PC-3 (cell line): Measurements from ENCODE around the gene IL17RD. TPM values are rescaled to one million over a fixed set of nuclear protein-coding genes. Genes with fewer than 3 reads are reported as not detected.

Experiments used
- ATAC-seq: fragments of 200-7000 bp; cut with Tn5 transposase; 2 replicates; pipeline ENCODE4 v1.9.1; 2020; ENCODE audit warnings: mild to moderate bottlenecking, moderate library complexity
- BruUV-seq: library from RNA; stranded (reverse); fragments of 400-500 nt; replicated peaks from 2 replicates; lab custom pipeline; 2021; lab: Mats Ljungman, UMichigan
- CTCF ChIA-PET: fragments of 300-600 bp; sonication (Branson Sonifier 250); formaldehyde crosslinking; loops from one replicate; lab custom pipeline; 2022; ENCODE audit warnings: antibody characterized with exemption; lab: Charles Lee
- POLR2A ChIA-PET: fragments of 300-600 bp; sonication (Branson Sonifier 250); formaldehyde crosslinking; loops from one replicate; lab custom pipeline; 2022; ENCODE audit warnings: antibody characterized with exemption; ENCODE audit not compliant: unreplicated experiment; lab: Charles Lee
- DNase-seq: peaks from one replicate; pipeline ENCODE4 v3.0.0-alpha.2; 2015
- H2AFZ ChIP-seq: fragments of 300-600 bp; sonication (generic); 2 replicates; pipeline ENCODE4 v1.6.0; 2016; ENCODE audit warnings: antibody characterized with exemption, low read length
- H3F3A ChIP-seq: fragments of 300-600 bp; sonication (generic); one replicate; pipeline ENCODE4 v1.6.0; 2017; ENCODE audit warnings: antibody characterized with exemption, low read length, control low read depth, mild to moderate bottlenecking; ENCODE audit not compliant: unreplicated experiment
- H3K27ac ChIP-seq: fragments of 300-600 bp; sonication (generic); 2 replicates; pipeline ENCODE4 v1.5.1; 2016; ENCODE audit warnings: mild to moderate bottlenecking, low read length
- H3K27me3 ChIP-seq: fragments of 300-600 bp; sonication (generic); 2 replicates; pipeline ENCODE4 v1.6.1; 2016; ENCODE audit warnings: low read length, mixed read lengths
- H3K36me3 ChIP-seq: fragments of 300-600 bp; sonication (generic); 2 replicates; pipeline ENCODE4 v1.6.1; 2016; ENCODE audit warnings: low read depth, mixed run types, low read length, mixed read lengths
- H3K4me1 ChIP-seq: fragments of 300-600 bp; sonication (generic); 2 replicates; pipeline ENCODE4 v1.5.1; 2016; ENCODE audit warnings: low read length; ENCODE audit not compliant: insufficient read depth
- H3K4me2 ChIP-seq: fragments of 300-600 bp; sonication (generic); 2 replicates; pipeline ENCODE4 v1.6.0; 2016; ENCODE audit warnings: low read length
- H3K4me3 ChIP-seq: fragments of 300-600 bp; sonication (generic); 2 replicates; pipeline ENCODE4 v1.5.1; 2016; ENCODE audit warnings: mild to moderate bottlenecking, low read length, mixed read lengths
- H3K79me2 ChIP-seq: fragments of 300-600 bp; sonication (generic); 2 replicates; pipeline ENCODE4 v1.6.1; 2017; ENCODE audit warnings: low read length, mixed read lengths
- H3K9ac ChIP-seq: fragments of 300-600 bp; sonication (generic); 2 replicates; pipeline ENCODE4 v1.6.0; 2016; ENCODE audit warnings: mild to moderate bottlenecking, low read length
- H3K9me2 ChIP-seq: fragments of 300-600 bp; sonication (generic); replicated peaks from 2 replicates; pipeline ENCODE4 v1.6.1; 2016; ENCODE audit warnings: mixed run types, low read length, mixed read lengths
- H3K9me3 ChIP-seq: fragments of 300-600 bp; sonication (generic); 2 replicates; pipeline ENCODE4 v1.6.1; 2016; ENCODE audit warnings: low read length, mixed read lengths
- H4K20me1 ChIP-seq: fragments of 300-600 bp; sonication (generic); 2 replicates; pipeline ENCODE4 v1.6.1; 2016; ENCODE audit warnings: low read length, mixed read lengths
- EZH2 ChIP-seq: fragments of 300-600 bp; sonication (generic); IDR thresholded peaks from one replicate; pipeline ENCODE4 v1.6.1; 2017; ENCODE audit warnings: antibody characterized with exemption, mild to moderate bottlenecking, low read length; ENCODE audit not compliant: unreplicated experiment
- EZH2phosphoT487 ChIP-seq: fragments of 300-600 bp; sonication (generic); IDR thresholded peaks from 2 replicates; pipeline ENCODE4 v1.6.1; 2018; ENCODE audit warnings: mild to moderate bottlenecking, antibody characterized with exemption, low read length, borderline replicate concordance
- intact Hi-C: fragments of 100-400 bp; cut with micrococcal nuclease; formaldehyde crosslinking; loops from 2 replicates; pipeline ENCODE4 v1.9.0; 2023
- total RNA-seq: library from RNA; depleted of rRNA; stranded (reverse); fragments of >200 nt; gene quantifications from 2 replicates; pipeline ENCODE4 v1.2.3, GENCODE V29; 2014
- TF ChIP-seq, protein P1 (sequence below): fragments of 300-600 bp; sonication (generic); conservative IDR thresholded peaks from 2 replicates; pipeline ENCODE4 v1.5.1; 2017; ENCODE audit warnings: antibody characterized with exemption, low read depth, mild to moderate bottlenecking, low read length

IL17RD gene
- total RNA-seq, 1 experiment from 2014 or later: 3.7 TPM

GRCh38 chr3:57064572-57064971, 100.6 kb downstream of the IL17RD start:
- ATAC-seq (no peak), DNase-seq (no peak)
- Histone ChIP-seq H3K27ac (no peak overlapping the region), H2AFZ (no peak overlapping the region), H3F3A (peaks cover 4% of the 10 kb centered on the region), H3K4me1 (peaks cover 50% of the 10 kb centered on the region), H3K9ac (no peak overlapping the region), H3K27me3 (no peaks in the 10 kb centered on the region), H3K9me2 (no peaks in the 10 kb centered on the region), H3K9me3 (no peaks in the 10 kb centered on the region), H3K36me3 (no peaks in the 10 kb centered on the region), H3K4me3 (no peak overlapping the region), H3K79me2 (peaks cover 19% of the 10 kb centered on the region), H3K4me2 (no peak overlapping the region), H4K20me1 (no peaks in the 10 kb centered on the region)
- ChIA-PET CTCF (no interaction called here), POLR2A (no interaction called here)
- no TSS peak for BruUV-seq
- intact Hi-C loops: loop anchor here (10.0 kb wide), 1 partner anchor 370 kb away; no protein-coding TSS in a partner anchor
- TF ChIP-seq, protein P1, sequence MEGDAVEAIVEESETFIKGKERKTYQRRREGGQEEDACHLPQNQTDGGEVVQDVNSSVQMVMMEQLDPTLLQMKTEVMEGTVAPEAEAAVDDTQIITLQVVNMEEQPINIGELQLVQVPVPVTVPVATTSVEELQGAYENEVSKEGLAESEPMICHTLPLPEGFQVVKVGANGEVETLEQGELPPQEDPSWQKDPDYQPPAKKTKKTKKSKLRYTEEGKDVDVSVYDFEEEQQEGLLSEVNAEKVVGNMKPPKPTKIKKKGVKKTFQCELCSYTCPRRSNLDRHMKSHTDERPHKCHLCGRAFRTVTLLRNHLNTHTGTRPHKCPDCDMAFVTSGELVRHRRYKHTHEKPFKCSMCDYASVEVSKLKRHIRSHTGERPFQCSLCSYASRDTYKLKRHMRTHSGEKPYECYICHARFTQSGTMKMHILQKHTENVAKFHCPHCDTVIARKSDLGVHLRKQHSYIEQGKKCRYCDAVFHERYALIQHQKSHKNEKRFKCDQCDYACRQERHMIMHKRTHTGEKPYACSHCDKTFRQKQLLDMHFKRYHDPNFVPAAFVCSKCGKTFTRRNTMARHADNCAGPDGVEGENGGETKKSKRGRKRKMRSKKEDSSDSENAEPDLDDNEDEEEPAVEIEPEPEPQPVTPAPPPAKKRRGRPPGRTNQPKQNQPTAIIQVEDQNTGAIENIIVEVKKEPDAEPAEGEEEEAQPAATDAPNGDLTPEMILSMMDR: no peak
- TF ChIP-seq EZH2 (no peak), EZH2phosphoT487 (no peak)

DNA sequence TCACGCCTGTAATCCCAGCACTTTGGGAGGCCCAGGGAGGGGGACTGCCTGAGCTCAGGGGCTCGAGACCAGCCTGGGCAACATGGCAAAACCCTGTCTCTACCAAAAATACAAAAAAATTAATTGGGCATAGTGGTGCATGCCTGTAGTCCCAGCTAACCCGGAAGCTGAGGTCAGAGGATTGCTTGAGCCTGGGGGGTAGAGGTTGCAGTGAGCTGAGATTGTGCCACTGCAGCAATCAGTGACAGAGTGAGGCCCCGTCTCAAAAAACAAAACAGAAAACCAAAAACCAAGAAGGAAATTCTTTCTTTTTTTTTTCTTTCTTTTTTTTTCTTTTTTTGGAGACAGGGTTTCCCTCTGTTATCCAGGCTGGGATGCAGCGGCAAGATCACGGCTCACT, 101.2 kb downstream of the IL17RD start:
- no TSS peak for BruUV-seq
- H3K9ac ChIP-seq: no peak overlapping the region
- intact Hi-C loops: loop anchor here (10.0 kb wide), 1 partner anchor 369 kb away; no protein-coding TSS in a partner anchor
- no peak overlapping the region for H3K4me2 ChIP-seq
- CTCF ChIA-PET: no interaction called here
- peaks cover 19% of the 10 kb centered on the region for H3K79me2 ChIP-seq
- peaks cover 4% of the 10 kb centered on the region for H3F3A ChIP-seq
- H4K20me1 ChIP-seq: no peaks in the 10 kb centered on the region
- H2AFZ ChIP-seq: no peak overlapping the region
- no peak overlapping the region for H3K4me3 ChIP-seq
- no peak for ATAC-seq
- peaks cover 50% of the 10 kb centered on the region for H3K4me1 ChIP-seq
- H3K9me2 ChIP-seq: no peaks in the 10 kb centered on the region
- no peak for DNase-seq
- H3K27me3 ChIP-seq: no peaks in the 10 kb centered on the region
- TF ChIP-seq EZH2phosphoT487 (no peak), EZH2 (no peak)
- no peak overlapping the region for H3K27ac ChIP-seq
- H3K9me3 ChIP-seq: no peaks in the 10 kb centered on the region
- H3K36me3 ChIP-seq: no peaks in the 10 kb centered on the region
- POLR2A ChIA-PET: no interaction called here

GRCh38 chr3:57063032-57063431, 102.1 kb downstream of the IL17RD start:
- no peaks in the 10 kb centered on the region for H3K9me2 ChIP-seq
- peaks cover 18% of the 10 kb centered on the region for H3K79me2 ChIP-seq
- no peak overlapping the region for H3K9ac ChIP-seq
- POLR2A ChIA-PET: interaction anchor here (0.6 kb wide), 1 partner anchor 333 kb away, joined by 20 read pairs; no protein-coding TSS in a partner anchor
- no peaks in the 10 kb centered on the region for H3K9me3 ChIP-seq
- intact Hi-C loops: loop anchor here (10.0 kb wide), 1 partner anchor 368 kb away; no protein-coding TSS in a partner anchor
- H4K20me1 ChIP-seq: no peaks in the 10 kb centered on the region
- BruUV-seq: no TSS peak
- peaks cover 43% of the 10 kb centered on the region for H3K4me1 ChIP-seq
- no peak for TF ChIP-seq EZH2phosphoT487
- no peak for TF ChIP-seq EZH2
- TF ChIP-seq, protein P1: no peak
- no peaks in the 10 kb centered on the region for H3K36me3 ChIP-seq
- no peak overlapping the region for H3K27ac ChIP-seq
- no peak overlapping the region for H2AFZ ChIP-seq
- no peak overlapping the region for H3K4me2 ChIP-seq
- no peaks in the 10 kb centered on the region for H3K27me3 ChIP-seq
- peaks cover 4% of the 10 kb centered on the region for H3F3A ChIP-seq
- CTCF ChIA-PET: no interaction called here
- ATAC-seq (no peak), DNase-seq (no peak)
- H3K4me3 ChIP-seq: no peak overlapping the region
